ENCODE data around the gene SMIM1. TPM values are rescaled to one million over a fixed set of nuclear protein-coding genes. Genes with fewer than 3 reads are reported as not detected.

SMIM1 gene
- total RNA-seq, 4 donors from 2014 or later, result 4.7 TPM; not detected in 3

- TF ChIP-seq CTCF (IDR thresholded peaks at IDR 0.05; ENCODE audit: low read depth), result no peak
Measured at GRCh38 chr1:3730543-3731247, 41.9 kb upstream of the SMIM1 start.

- no peak for TF ChIP-seq CTCF (IDR thresholded peaks at IDR 0.05; ENCODE audit: low read depth)
Measured at GRCh38 chr1:3731583-3732433, 40.7 kb upstream of the SMIM1 start.

- no peak for TF ChIP-seq CTCF (IDR thresholded peaks at IDR 0.05; ENCODE audit: low read depth)
Measured at GRCh38 chr1:3732434-3733093, 40.0 kb upstream of the SMIM1 start.

- no peak for TF ChIP-seq CTCF (IDR thresholded peaks at IDR 0.05; ENCODE audit: low read depth)
Measured at GRCh38 chr1:3733094-3733882, 39.3 kb upstream of the SMIM1 start.

GRCh38 chr1:3733883-3734589 lies 38.5 kb upstream of the SMIM1 start:
- TF ChIP-seq CTCF (IDR thresholded peaks at IDR 0.05; ENCODE audit: low read depth), result no peak

GRCh38 chr1:3734602-3735001 lies 37.9 kb upstream of the SMIM1 start:
- TF ChIP-seq CTCF (IDR thresholded peaks at IDR 0.05; ENCODE audit: low read depth), result no peak

All from subcutaneous adipose tissue (tissue), 4 donors.